ENCODE measurements around the gene SMAD5.

GRCh38 chr5:136199408-136199807 is 66.8 kb downstream of the SMAD5 start:
- no peak for TF ChIP-seq POLR2A (IDR thresholded peaks at IDR 0.05)
- TF ChIP-seq, protein P1, sequence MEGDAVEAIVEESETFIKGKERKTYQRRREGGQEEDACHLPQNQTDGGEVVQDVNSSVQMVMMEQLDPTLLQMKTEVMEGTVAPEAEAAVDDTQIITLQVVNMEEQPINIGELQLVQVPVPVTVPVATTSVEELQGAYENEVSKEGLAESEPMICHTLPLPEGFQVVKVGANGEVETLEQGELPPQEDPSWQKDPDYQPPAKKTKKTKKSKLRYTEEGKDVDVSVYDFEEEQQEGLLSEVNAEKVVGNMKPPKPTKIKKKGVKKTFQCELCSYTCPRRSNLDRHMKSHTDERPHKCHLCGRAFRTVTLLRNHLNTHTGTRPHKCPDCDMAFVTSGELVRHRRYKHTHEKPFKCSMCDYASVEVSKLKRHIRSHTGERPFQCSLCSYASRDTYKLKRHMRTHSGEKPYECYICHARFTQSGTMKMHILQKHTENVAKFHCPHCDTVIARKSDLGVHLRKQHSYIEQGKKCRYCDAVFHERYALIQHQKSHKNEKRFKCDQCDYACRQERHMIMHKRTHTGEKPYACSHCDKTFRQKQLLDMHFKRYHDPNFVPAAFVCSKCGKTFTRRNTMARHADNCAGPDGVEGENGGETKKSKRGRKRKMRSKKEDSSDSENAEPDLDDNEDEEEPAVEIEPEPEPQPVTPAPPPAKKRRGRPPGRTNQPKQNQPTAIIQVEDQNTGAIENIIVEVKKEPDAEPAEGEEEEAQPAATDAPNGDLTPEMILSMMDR (IDR thresholded peaks at IDR 0.05) = no peak
